Fibroblast of pulmonary artery (primary cell): ENCODE data around the gene BHLHE40.

Experiments
- DNase-seq: peaks from one replicate; pipeline ENCODE4 v3.0.0-alpha.2; 2010; ENCODE audit warnings: low read depth
- H3K4me3 ChIP-seq: replicated peaks from 2 replicates; pipeline ENCODE4 v1.5.1; 2011; ENCODE audit warnings: low read depth, mild to moderate bottlenecking, control low read depth, low read length, moderate library complexity
- TF ChIP-seq, protein P1 (sequence below): IDR thresholded peaks from 2 replicates; pipeline ENCODE4 v1.5.1; 2011; ENCODE audit warnings: mild to moderate bottlenecking, control low read depth, low read length, inconsistent platforms; ENCODE audit errors: missing control alignments

BHLHE40 gene

DNA sequence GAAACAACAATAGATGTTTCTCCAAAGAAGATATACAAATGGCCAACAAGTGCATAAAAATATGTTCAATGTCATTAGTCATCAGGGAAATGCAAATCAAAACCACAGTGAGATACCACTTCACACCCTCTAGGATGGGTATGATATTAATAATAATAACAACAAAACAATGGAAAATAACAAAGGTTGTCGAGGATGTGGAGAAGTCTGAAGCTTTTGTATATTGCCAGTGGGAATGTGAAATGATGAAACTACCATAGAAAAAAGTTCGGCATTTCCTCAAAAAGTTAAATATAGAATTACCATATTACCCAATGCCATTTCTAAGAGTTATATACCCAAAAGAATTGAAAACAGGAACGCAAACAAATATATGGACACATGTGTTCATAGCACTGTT lies 10.8 kb downstream of the BHLHE40 start:
- no peak overlapping the region for H3K4me3 ChIP-seq
- DNase-seq, result peak; percentile 56
- TF ChIP-seq, protein P1, sequence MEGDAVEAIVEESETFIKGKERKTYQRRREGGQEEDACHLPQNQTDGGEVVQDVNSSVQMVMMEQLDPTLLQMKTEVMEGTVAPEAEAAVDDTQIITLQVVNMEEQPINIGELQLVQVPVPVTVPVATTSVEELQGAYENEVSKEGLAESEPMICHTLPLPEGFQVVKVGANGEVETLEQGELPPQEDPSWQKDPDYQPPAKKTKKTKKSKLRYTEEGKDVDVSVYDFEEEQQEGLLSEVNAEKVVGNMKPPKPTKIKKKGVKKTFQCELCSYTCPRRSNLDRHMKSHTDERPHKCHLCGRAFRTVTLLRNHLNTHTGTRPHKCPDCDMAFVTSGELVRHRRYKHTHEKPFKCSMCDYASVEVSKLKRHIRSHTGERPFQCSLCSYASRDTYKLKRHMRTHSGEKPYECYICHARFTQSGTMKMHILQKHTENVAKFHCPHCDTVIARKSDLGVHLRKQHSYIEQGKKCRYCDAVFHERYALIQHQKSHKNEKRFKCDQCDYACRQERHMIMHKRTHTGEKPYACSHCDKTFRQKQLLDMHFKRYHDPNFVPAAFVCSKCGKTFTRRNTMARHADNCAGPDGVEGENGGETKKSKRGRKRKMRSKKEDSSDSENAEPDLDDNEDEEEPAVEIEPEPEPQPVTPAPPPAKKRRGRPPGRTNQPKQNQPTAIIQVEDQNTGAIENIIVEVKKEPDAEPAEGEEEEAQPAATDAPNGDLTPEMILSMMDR, result no peak

DNA sequence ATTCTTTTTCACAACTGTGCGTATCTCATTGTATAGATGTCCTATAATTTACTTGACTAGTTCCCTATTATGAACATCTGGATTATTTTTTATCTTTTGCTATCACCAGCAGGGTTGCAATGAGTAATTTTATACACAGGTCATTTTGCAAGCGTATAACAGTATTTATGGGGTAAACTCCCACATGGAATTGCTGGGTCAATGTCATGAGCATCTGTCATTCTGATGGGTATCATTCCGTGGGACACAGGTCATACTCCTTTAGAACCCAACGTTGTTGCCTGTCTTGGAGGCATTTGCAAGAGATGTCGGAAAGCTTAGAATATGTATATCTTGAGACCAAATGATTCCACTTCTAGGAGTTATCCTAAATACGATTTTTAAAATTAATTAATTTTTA lies 12.9 kb downstream of the BHLHE40 start:
- DNase-seq, result no peak
- TF ChIP-seq, protein P1, result no peak
- no peak overlapping the region for H3K4me3 ChIP-seq

DNA sequence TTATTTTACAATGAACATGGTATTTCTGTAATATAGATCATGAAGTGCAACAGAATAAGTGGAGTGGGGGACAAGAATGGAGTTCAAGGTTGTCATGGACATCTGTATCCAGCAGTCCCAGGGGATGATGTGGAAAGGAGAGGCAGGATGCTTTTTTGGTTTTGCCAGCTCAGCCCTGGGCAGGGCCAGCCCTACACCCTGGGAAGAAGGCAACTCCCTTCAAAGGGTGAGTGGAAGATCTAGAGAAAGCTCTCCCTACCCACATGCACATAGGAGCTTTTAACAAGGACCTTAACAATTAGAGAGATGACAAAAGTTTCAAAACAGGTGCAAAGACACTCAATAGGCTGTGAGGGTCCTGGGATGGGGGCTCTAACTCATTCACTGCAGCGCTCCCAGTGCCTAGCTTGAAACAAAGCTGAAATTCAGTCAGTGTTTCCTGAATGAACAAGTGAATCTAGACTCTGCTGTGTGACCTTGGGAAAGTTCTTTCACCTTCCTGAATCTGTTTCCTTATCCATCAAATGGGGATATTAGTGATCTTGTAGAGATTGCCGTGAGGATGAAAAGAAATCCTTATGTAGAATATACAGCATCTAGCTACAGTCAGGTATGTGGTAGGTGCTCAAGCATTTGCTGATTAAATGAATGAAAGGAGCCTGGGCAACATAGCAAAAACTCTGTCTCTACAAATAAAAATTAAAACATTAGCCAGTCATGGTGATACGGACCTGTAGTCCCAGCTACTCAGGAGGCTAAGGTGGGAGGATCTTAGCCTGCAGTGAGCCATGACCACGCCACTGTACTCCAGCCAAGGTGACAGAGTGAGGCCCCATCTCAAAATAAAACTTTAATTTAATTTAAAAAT lies 14.3 kb downstream of the BHLHE40 start:
- DNase-seq, result no peak
- H3K4me3 ChIP-seq, result no peak overlapping the region
- TF ChIP-seq, protein P1, result no peak

DNA sequence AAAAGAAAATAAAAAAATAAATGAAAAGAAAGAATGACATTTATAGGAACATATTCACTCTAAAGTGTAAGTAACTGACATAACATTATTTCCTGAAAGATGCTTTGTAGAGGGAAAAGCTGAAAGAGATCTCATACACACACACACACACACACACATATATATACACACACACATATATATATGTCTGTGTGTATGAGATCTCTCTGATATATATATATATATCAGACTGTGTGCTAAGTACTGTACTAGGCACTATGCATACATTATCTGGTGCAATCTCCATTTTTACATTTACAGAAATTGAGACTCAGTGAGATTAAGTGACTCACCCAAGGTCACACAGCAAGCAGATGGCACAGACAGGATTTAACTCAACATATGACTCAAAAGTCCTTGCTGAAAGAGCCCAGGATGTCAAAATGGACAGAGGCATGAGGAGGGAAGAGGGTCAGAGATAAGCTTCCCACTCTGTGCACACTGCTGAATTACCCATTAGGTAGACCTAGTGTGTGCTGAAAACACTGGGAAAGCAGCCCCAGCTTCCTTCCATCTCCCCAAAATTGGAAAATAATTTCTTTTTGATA lies 15.0 kb downstream of the BHLHE40 start:
- TF ChIP-seq, protein P1, result no peak
- DNase-seq, result peak; percentile 40
- H3K4me3 ChIP-seq, result no peak overlapping the region

DNA sequence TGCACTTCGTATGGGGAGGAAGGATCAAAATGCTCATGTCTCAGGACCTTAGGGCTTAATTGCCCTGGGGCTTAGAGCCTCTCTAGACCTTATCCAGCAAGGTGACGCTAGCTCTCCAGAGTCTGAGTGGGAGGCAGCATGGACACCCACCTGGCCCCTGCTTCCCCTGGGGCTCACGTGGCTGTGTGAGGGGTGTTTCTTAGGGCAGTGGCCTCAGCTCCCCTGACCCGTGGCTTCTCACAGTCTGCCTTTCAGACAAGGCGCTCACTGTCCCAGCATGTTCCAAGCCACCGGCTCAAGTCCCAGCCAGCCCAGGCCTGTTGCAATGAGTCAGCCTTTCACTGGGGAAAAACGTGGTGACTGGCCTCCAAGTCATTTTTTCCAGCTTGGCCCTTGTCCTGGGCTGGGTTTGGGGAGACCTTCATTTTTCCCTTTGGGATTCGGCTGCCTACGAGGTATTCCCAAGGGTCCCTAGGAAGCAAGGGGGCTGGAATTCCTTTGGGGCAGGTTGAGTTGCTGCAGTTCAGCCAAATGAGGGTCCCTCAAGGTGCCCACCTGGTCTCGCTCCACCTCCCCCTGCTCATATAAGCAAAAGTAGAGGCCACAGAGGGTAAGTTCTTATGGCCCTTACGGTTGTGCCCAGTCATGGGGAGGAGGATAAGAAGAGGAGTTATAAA lies 15.7 kb downstream of the BHLHE40 start:
- TF ChIP-seq, protein P1, result no peak
- DNase-seq, result peak; percentile 82
- H3K4me3 ChIP-seq, result no peak overlapping the region

DNA sequence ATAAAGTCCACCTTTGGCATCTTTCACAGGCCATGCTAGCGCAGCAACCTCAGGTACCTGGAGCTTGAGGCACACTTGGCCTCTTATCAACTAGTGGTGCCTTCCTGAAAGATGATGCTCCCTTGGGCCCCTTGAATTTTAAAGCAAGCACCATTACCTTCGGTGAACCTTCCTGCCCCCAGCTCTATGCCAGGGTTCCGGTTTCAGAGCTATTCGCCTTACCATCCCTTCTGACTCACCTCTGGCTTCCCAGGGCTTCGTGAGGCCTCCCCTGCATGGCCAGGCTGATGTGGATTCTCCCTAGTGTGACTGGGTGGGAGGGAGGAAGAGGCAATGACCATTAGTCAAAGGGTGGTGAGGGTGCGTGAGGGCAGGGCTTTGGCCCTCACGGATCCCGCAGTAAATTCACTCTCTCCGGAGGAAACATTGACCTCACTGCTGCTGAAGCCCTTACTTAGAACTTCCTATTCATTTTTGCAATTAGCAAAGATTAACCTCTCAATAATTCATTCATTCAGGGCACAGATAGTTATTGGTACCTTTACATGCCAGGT lies 16.3 kb downstream of the BHLHE40 start:
- TF ChIP-seq, protein P1, result no peak
- no peak overlapping the region for H3K4me3 ChIP-seq
- peak; percentile 65 for DNase-seq
